Breast epithelium (tissue), 4 donors: ENCODE data around the gene NCKAP5. TPM values are rescaled to one million over a fixed set of nuclear protein-coding genes. Genes with fewer than 3 reads are reported as not detected.

Source experiments
- DNase-seq, 2 donors: peaks; one replicate each; pipeline ENCODE4 v3.0.0-alpha.2; 2019; ENCODE audit warnings: low spot score in 2 of 2
- H3K27ac ChIP-seq, 2 donors: fragments of 200-600 bp; sonication (generic) in 1 of 2; one replicate each; pipeline ENCODE4 v1.5.1; 2016 to 2019; ENCODE audit warnings: mild to moderate bottlenecking in 1 of 2
- H3K27me3 ChIP-seq, 2 donors: fragments of 200-600 bp; sonication (generic) in 1 of 2; one replicate each; pipeline versions ENCODE4 v1.5.1 to v1.6.0; 2017 to 2019; ENCODE audit warnings: control low read depth in 1 of 2, mild to moderate bottlenecking in 1 of 2
- H3K36me3 ChIP-seq: fragments of 200-600 bp; one replicate; pipeline ENCODE4 v1.5.1; 2019
- H3K4me1 ChIP-seq, 2 donors: fragments of 200-600 bp; sonication (generic); one replicate each; pipeline ENCODE4 v1.5.1; 2016 to 2019; ENCODE audit warnings: control low read depth in 1 of 2
- H3K4me3 ChIP-seq, 3 donors: fragments of 200-600 bp; sonication (generic); 1 replicate in 2 of 3; 2 replicates in 1 of 3; pipeline ENCODE4 v1.5.1; 2016 to 2019; ENCODE audit warnings: mild to moderate bottlenecking in 3 of 3, moderate library complexity in 2 of 3
- H3K9me3 ChIP-seq, 2 donors: fragments of 200-600 bp; sonication (generic) in 1 of 2; one replicate each; pipeline ENCODE4 v1.5.1; 2016 to 2019; ENCODE audit warnings: control low read depth in 1 of 2
- POLR2A ChIP-seq: fragments of 450-650 bp; IDR thresholded peaks from one replicate; pipeline ENCODE4 v1.6.1; 2016; ENCODE audit warnings: antibody characterized with exemption, mild to moderate bottlenecking, moderate library complexity
- POLR2AphosphoS5 ChIP-seq, 3 donors: sonication (generic); formaldehyde crosslinking; IDR thresholded peaks; one replicate each; pipeline ENCODE4 v1.6.1; 2017; ENCODE audit warnings: antibody characterized with exemption in 3 of 3
- intact Hi-C: fragments of 100-400 bp; cut with DNase I; formaldehyde crosslinking; loops from one replicate; pipeline ENCODE4 v1.15.1; 2023; ENCODE audit warnings: low total_unique reads
- total RNA-seq, 3 donors: library from RNA; depleted of rRNA; stranded (reverse); fragments of >200 nt; gene quantifications; one replicate each; pipeline ENCODE4 v1.1.0, GENCODE V29; 2016
- TF ChIP-seq, protein P1 (sequence below), 3 donors: fragments of 450-650 bp; IDR thresholded peaks; one replicate each; pipeline ENCODE4 v1.5.1; 2016 to 2017; ENCODE audit warnings: antibody characterized with exemption in 3 of 3, mild to moderate bottlenecking in 3 of 3, moderate library complexity in 3 of 3

The NCKAP5 gene
- total RNA-seq, 3 donors from 2014 or later, result 1.1 to 10.5 (median 6.1) TPM

DNA sequence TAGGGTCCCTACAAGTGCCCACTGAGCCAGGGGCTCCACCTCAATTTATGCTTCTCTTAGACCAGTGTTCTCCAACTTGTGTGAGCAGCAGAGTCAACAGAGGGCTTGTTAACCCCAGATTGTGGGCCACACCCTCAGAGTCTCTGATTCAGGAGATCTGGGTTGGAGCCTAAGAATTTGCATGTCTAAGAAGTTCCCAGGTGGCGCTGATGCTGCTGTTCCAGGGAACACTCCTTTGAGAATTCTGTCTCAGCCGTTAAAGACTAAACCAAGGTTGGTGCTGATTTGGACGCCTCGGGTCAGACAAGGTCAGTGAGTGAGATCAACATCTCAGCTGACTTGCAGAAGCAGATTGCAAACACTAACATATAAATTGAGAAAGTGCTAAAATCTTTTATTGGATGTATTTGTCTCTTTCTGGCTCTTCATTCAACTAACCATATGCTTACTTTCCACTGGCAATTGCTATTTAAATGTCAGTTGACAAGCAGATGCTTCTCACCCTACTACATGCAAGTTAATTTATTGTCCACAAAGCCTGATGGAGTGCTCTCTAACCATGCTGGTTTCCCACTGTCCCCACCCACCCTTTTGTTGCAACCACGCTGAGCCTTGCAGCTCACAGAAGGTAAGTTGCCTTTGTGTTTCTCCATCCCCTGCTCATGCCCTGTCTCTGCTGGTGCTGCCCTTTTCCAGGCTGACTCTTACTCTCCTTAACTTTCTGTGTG lies 929.8 kb downstream of the NCKAP5 start:
- H3K36me3 ChIP-seq, result no peaks in the 10 kb centered on the region
- H3K9me3 ChIP-seq, result no peaks in the 10 kb centered on the region
- no peaks in the 10 kb centered on the region for H3K27me3 ChIP-seq
- TF ChIP-seq, protein P1, sequence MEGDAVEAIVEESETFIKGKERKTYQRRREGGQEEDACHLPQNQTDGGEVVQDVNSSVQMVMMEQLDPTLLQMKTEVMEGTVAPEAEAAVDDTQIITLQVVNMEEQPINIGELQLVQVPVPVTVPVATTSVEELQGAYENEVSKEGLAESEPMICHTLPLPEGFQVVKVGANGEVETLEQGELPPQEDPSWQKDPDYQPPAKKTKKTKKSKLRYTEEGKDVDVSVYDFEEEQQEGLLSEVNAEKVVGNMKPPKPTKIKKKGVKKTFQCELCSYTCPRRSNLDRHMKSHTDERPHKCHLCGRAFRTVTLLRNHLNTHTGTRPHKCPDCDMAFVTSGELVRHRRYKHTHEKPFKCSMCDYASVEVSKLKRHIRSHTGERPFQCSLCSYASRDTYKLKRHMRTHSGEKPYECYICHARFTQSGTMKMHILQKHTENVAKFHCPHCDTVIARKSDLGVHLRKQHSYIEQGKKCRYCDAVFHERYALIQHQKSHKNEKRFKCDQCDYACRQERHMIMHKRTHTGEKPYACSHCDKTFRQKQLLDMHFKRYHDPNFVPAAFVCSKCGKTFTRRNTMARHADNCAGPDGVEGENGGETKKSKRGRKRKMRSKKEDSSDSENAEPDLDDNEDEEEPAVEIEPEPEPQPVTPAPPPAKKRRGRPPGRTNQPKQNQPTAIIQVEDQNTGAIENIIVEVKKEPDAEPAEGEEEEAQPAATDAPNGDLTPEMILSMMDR (IDR thresholded peaks at IDR 0.05), result no peak
- TF ChIP-seq POLR2AphosphoS5 (IDR thresholded peaks at IDR 0.05), result no peak
- no peak for TF ChIP-seq POLR2A
- H3K4me3 ChIP-seq, result no peak overlapping the region
- no peak for DNase-seq
- no peaks in the 10 kb centered on the region for H3K4me1 ChIP-seq
- intact Hi-C loops, result no loop called here
- H3K27ac ChIP-seq, result no peak overlapping the region

DNA sequence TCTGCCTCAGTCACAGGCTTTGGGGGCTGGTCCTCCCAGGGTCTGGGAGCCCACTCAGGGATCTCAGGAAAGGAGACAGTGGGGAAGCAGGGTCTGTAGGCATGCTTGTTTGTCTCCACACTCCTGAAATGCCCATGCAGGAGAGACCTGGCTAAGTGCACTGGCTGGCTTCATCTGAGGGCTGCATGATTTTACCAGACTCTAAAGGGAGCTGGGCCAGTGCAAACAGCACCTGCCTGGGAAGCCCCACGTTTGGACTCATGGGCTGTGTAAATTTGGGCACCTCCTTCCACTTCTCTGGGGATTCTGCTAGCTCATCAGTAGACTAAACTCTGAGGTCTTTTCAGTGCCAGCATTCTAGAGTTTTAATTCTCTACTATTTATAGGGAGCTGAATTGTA lies 931.9 kb downstream of the NCKAP5 start:
- Histone ChIP-seq H3K27me3 (no peaks in the 10 kb centered on the region), H3K36me3 (no peaks in the 10 kb centered on the region), H3K4me3 (no peak overlapping the region), H3K9me3 (no peaks in the 10 kb centered on the region), H3K27ac (no peak overlapping the region), H3K4me1 (no peaks in the 10 kb centered on the region)
- no peak for TF ChIP-seq POLR2A
- TF ChIP-seq, protein P1 (IDR thresholded peaks at IDR 0.05), result no peak
- TF ChIP-seq POLR2AphosphoS5 (IDR thresholded peaks at IDR 0.05), result no peak
- intact Hi-C loops, result no loop called here
- DNase-seq, result no peak

DNA sequence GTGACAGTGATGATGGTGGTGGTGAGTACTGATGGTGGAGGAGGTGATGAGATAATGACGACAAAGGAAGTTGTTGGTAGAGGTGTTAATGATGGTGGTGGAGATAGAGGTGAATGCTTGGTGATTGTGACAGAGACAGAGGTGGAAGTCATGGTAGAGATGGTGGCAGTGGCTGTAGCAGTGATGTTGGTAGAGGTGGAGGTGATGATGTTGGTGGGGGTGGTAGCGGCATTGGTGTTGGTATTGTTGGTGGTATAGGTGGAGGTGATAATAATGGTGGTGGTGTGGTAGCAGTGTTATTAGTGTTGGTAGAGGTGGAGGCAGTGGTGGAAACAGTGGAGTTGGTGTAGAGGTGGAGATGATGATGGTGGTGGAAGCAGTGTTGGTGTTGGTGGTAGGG lies 934.6 kb downstream of the NCKAP5 start:
- H3K27ac ChIP-seq, result peak overlapping the region; percentile 11 to 19
- no peaks in the 10 kb centered on the region for H3K9me3 ChIP-seq
- no peaks in the 10 kb centered on the region for H3K36me3 ChIP-seq
- TF ChIP-seq, protein P1 (IDR thresholded peaks at IDR 0.05), result no peak
- TF ChIP-seq POLR2AphosphoS5 (IDR thresholded peaks at IDR 0.05) (no peak), POLR2A (no peak)
- H3K4me1 ChIP-seq, result no peaks in the 10 kb centered on the region
- no peak overlapping the region for H3K4me3 ChIP-seq
- DNase-seq, result no peak
- H3K27me3 ChIP-seq, result no peaks in the 10 kb centered on the region
- intact Hi-C loops, result no loop called here

DNA sequence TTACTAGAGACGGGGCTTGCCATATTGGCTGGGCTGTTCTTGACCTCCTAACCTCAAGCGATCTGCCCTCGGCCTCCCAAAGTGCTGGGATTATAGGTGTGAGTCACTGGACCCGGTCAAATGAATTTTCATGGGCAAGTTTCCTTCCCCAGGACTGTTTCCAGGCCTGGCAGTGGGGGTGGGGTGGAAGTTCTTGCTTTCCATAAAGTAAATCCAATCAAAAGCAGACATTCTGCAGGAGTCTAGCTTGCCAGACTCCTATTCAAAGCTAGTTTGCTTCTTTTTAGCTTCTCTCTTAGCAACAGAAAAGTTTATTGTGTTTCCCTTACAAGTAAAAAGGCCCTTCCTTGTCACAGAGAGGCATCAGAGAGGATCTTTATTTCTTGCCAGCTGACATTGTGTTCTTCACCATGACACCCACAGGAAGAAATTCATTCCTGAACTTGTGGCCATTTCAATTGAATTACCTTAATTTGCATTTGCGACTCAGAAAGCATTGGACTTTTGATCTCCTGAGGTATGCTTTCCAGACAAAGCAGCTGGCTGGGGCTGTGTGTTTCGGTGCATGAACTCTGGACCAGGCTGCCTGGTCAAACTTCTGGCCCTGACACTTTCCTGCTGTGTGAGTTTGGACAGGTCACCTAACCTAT lies 936.1 kb downstream of the NCKAP5 start:
- H3K9me3 ChIP-seq, result no peaks in the 10 kb centered on the region
- no peak overlapping the region for H3K4me3 ChIP-seq
- no peaks in the 10 kb centered on the region for H3K27me3 ChIP-seq
- intact Hi-C loops, result no loop called here
- DNase-seq, result no peak
- no peaks in the 10 kb centered on the region for H3K36me3 ChIP-seq
- H3K4me1 ChIP-seq, result no peaks in the 10 kb centered on the region
- no peak for TF ChIP-seq POLR2A
- TF ChIP-seq, protein P1 (IDR thresholded peaks at IDR 0.05), result no peak
- no peak for TF ChIP-seq POLR2AphosphoS5 (IDR thresholded peaks at IDR 0.05)
- peak overlapping the region; percentile 59 to 64 for H3K27ac ChIP-seq

DNA sequence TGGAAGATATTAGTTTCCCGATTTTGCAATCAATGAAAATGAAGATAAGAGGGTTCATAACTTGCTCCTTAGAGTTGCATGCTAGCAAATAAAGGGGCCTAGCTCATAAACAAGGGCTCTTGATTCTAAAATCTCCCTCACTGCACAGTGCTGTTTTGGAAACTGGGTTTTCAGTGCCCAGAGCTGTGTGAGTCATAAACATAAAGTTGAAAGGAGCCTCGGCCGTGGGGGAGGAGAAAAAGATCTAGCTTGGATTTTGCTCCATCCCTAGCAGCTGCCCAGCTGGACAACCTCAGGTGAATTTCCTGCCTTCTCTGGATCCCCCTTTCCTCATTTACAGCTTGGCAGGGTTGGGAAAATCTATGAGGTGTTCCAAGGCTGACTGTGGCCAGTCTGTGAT lies 940.7 kb downstream of the NCKAP5 start:
- H3K4me1 ChIP-seq, result no peaks in the 10 kb centered on the region
- H3K4me3 ChIP-seq, result no peak overlapping the region
- H3K27ac ChIP-seq, result no peak overlapping the region
- intact Hi-C loops, result no loop called here
- H3K27me3 ChIP-seq, result no peaks in the 10 kb centered on the region
- no peaks in the 10 kb centered on the region for H3K9me3 ChIP-seq
- DNase-seq, result no peak
- H3K36me3 ChIP-seq, result no peaks in the 10 kb centered on the region
- TF ChIP-seq POLR2A (no peak), POLR2AphosphoS5 (IDR thresholded peaks at IDR 0.05) (no peak)
- TF ChIP-seq, protein P1 (IDR thresholded peaks at IDR 0.05), result no peak
